GM19193 (cell line): ENCODE data around the gene ZRANB1.

Experiments used
- POLR2A ChIP-seq: IDR thresholded peaks from 4 replicates; pipeline ENCODE4 v1.6.1; 2011; ENCODE audit not compliant: insufficient read depth, insufficient read length; ENCODE audit errors: extremely low read depth

The ZRANB1 gene

GRCh38 chr10:125033146-125033924 is 91.4 kb downstream of the ZRANB1 start:
- TF ChIP-seq POLR2A = no peak

GRCh38 chr10:125034675-125035074 is 92.8 kb downstream of the ZRANB1 start:
- TF ChIP-seq POLR2A = no peak

- no peak for TF ChIP-seq POLR2A
Measured at GRCh38 chr10:125035136-125035535, 93.2 kb downstream of the ZRANB1 start.

- no peak for TF ChIP-seq POLR2A
Measured at GRCh38 chr10:125035588-125036295, 93.8 kb downstream of the ZRANB1 start.

- TF ChIP-seq POLR2A = no peak
Measured at GRCh38 chr10:125037145-125037877, 95.4 kb downstream of the ZRANB1 start.
